Spleen (tissue), 7 donors: ENCODE results near the gene MRC2.

Experiments used
- POLR2A ChIP-seq, 3 donors: fragments of 450-650 bp; IDR thresholded peaks; one replicate each; pipeline ENCODE4 v1.5.1; 2017; ENCODE audit warnings: antibody characterized with exemption in 3 of 3, mild to moderate bottlenecking in 1 of 3
- POLR2AphosphoS5 ChIP-seq, 3 donors: sonication (generic); formaldehyde crosslinking; IDR thresholded peaks; one replicate each; pipeline ENCODE4 v1.5.1; 2017; ENCODE audit warnings: antibody characterized with exemption in 3 of 3
- TF ChIP-seq, protein P1 (sequence below), 11 experiments: fragments of 200-600 bp in 7 of 11; fragments of 450-650 bp in 4 of 11; sonication (generic) in 4 of 11; IDR thresholded peaks in 8 of 11; conservative IDR thresholded peaks in 3 of 11; 1 replicate in 7 of 11; 2 replicates in 4 of 11; pipeline versions ENCODE4 v1.4.0 to v1.8.0; 2016 to 2021; ENCODE audit warnings: antibody characterized with exemption in 11 of 11, inconsistent platforms in 4 of 11, mild to moderate bottlenecking in 1 of 11
- donor health status: DM: no; HTN: no; CAD: no; lungs with moderate emphysema.
- donor health status: DM: no; HTN: no; CAD: no.
- donor health status: DM: no; HTN: no; CAD: no.

DNA sequence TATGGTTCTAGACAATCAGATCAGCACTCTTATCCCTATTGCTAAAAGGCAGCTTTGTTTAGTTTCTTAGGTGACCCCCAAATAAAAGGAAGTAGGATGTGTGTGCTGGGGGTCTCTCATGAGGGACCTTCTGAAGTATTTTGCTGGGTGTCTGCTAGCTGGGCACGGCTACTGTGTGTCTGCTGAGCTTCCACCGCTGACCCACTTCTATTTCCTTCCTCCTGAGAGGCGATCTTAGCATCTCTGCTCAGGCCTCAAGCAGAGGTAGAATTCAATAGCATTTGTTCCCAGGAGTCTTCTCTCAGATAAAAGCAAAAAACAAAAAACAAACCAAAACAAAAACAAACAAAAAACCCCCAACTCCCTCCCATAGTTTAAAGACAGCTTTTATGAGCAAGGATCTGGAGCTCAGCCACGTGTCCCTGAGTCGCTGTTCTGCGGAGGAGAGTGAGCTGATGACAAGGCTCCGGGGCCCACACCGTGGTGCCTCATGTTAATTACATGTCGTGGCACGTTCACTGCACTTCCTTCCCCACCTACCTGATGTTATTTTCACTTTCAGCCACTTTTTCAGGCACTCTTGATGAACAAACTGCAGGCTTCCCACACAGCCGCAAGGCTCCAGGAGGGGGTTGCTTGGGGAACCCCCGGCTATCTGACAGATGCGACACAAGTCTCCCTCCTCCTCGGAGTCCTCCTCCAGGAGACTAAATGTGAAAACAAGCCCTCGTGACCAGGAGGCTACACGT, 97.1 kb downstream of the MRC2 start:
- TF ChIP-seq POLR2A (IDR thresholded peaks at IDR 0.05) (no peak), POLR2AphosphoS5 (IDR thresholded peaks at IDR 0.05) (peak in 2 of 3 donors; percentile 28 to 46)
- TF ChIP-seq, protein P1, sequence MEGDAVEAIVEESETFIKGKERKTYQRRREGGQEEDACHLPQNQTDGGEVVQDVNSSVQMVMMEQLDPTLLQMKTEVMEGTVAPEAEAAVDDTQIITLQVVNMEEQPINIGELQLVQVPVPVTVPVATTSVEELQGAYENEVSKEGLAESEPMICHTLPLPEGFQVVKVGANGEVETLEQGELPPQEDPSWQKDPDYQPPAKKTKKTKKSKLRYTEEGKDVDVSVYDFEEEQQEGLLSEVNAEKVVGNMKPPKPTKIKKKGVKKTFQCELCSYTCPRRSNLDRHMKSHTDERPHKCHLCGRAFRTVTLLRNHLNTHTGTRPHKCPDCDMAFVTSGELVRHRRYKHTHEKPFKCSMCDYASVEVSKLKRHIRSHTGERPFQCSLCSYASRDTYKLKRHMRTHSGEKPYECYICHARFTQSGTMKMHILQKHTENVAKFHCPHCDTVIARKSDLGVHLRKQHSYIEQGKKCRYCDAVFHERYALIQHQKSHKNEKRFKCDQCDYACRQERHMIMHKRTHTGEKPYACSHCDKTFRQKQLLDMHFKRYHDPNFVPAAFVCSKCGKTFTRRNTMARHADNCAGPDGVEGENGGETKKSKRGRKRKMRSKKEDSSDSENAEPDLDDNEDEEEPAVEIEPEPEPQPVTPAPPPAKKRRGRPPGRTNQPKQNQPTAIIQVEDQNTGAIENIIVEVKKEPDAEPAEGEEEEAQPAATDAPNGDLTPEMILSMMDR (IDR thresholded peaks at IDR 0.05 in 8 of 11, conservative IDR thresholded peaks at IDR 0.05 in 3 of 11) = peak in 1 of 11 experiments; percentile 22
